ENCODE data around the gene LPP. TPM values are rescaled to one million over a fixed set of nuclear protein-coding genes. Genes with fewer than 3 reads are reported as not detected.
A peak's percentile ranks its signal among the peaks of the same experiment; 100 is the strongest.

Gene LPP
- total RNA-seq, 1 donor from 2014 or later: 28.2 TPM

- H3K4me1 ChIP-seq (ENCODE audit: control insufficient read depth in 3 of 3, insufficient read depth in 3 of 3, low read length in 3 of 3): peaks cover 9 to 46% (median 11%) of the 10 kb centered on the region in 3 donors
These were observed 403.3 kb downstream of the LPP start for GRCh38 chr3:188557235-188557634.

GRCh38 chr3:188558343-188559071 lies 404.6 kb downstream of the LPP start:
- H3K4me1 ChIP-seq (ENCODE audit: control insufficient read depth in 3 of 3, insufficient read depth in 3 of 3, low read length in 3 of 3): peaks cover 9 to 40% (median 11%) of the 10 kb centered on the region in 3 donors
- H3K4me3 ChIP-seq (ENCODE audit: low read length in 3 of 3): no peak overlapping the region
- H3K36me3 ChIP-seq (ENCODE audit: control insufficient read depth in 3 of 3, insufficient read depth in 3 of 3, low read length in 3 of 3): no peaks in the 10 kb centered on the region
- H3K27ac ChIP-seq (ENCODE audit: low read depth, low read length): peak overlapping the region; percentile 3
- no peak overlapping the region for H3K9ac ChIP-seq (ENCODE audit: low read depth in 1 of 3, low read length in 3 of 3)
- H3K9me3 ChIP-seq (ENCODE audit: control insufficient read depth in 3 of 3, low read length in 3 of 3): no peaks in the 10 kb centered on the region
- H3K27me3 ChIP-seq (ENCODE audit: control insufficient read depth in 3 of 3, insufficient read depth in 3 of 3, low read length in 3 of 3): no peaks in the 10 kb centered on the region

More at GRCh38 chr3:188557235-188557634, 403.3 kb downstream of the LPP start:
- Histone ChIP-seq H3K9ac (ENCODE audit: low read depth in 1 of 3, low read length in 3 of 3) (no peak overlapping the region), H3K4me3 (ENCODE audit: low read length in 3 of 3) (no peak overlapping the region), H3K9me3 (ENCODE audit: control insufficient read depth in 3 of 3, low read length in 3 of 3) (no peaks in the 10 kb centered on the region), H3K27me3 (ENCODE audit: control insufficient read depth in 3 of 3, insufficient read depth in 3 of 3, low read length in 3 of 3) (no peaks in the 10 kb centered on the region), H3K27ac (ENCODE audit: low read depth, low read length) (no peak overlapping the region), H3K36me3 (ENCODE audit: control insufficient read depth in 3 of 3, insufficient read depth in 3 of 3, low read length in 3 of 3) (no peaks in the 10 kb centered on the region)

- Histone ChIP-seq H3K9me3 (ENCODE audit: control insufficient read depth in 3 of 3, low read length in 3 of 3) (no peaks in the 10 kb centered on the region), H3K4me1 (ENCODE audit: control insufficient read depth in 3 of 3, insufficient read depth in 3 of 3, low read length in 3 of 3) (peaks cover 5 to 35% (median 11%) of the 10 kb centered on the region in 3 donors), H3K27me3 (ENCODE audit: control insufficient read depth in 3 of 3, insufficient read depth in 3 of 3, low read length in 3 of 3) (no peaks in the 10 kb centered on the region), H3K36me3 (ENCODE audit: control insufficient read depth in 3 of 3, insufficient read depth in 3 of 3, low read length in 3 of 3) (no peaks in the 10 kb centered on the region), H3K4me3 (ENCODE audit: low read length in 3 of 3) (no peak overlapping the region), H3K27ac (ENCODE audit: low read depth, low read length) (no peak overlapping the region), H3K9ac (ENCODE audit: low read depth in 1 of 3, low read length in 3 of 3) (no peak overlapping the region)
These were observed 405.1 kb downstream of the LPP start for GRCh38 chr3:188559072-188559429.

GRCh38 chr3:188559856-188560255 lies 405.9 kb downstream of the LPP start:
- Histone ChIP-seq H3K9ac (ENCODE audit: low read depth in 1 of 3, low read length in 3 of 3) (no peak overlapping the region), H3K9me3 (ENCODE audit: control insufficient read depth in 3 of 3, low read length in 3 of 3) (no peaks in the 10 kb centered on the region), H3K4me1 (ENCODE audit: control insufficient read depth in 3 of 3, insufficient read depth in 3 of 3, low read length in 3 of 3) (peaks cover 0 to 29% (median 6%) of the 10 kb centered on the region in 3 donors), H3K36me3 (ENCODE audit: control insufficient read depth in 3 of 3, insufficient read depth in 3 of 3, low read length in 3 of 3) (no peaks in the 10 kb centered on the region), H3K27me3 (ENCODE audit: control insufficient read depth in 3 of 3, insufficient read depth in 3 of 3, low read length in 3 of 3) (no peaks in the 10 kb centered on the region), H3K4me3 (ENCODE audit: low read length in 3 of 3) (no peak overlapping the region), H3K27ac (ENCODE audit: low read depth, low read length) (no peak overlapping the region)

- Histone ChIP-seq H3K9ac (ENCODE audit: low read depth in 1 of 3, low read length in 3 of 3) (no peak overlapping the region), H3K4me3 (ENCODE audit: low read length in 3 of 3) (no peak overlapping the region), H3K27me3 (ENCODE audit: control insufficient read depth in 3 of 3, insufficient read depth in 3 of 3, low read length in 3 of 3) (no peaks in the 10 kb centered on the region), H3K9me3 (ENCODE audit: control insufficient read depth in 3 of 3, low read length in 3 of 3) (no peaks in the 10 kb centered on the region), H3K4me1 (ENCODE audit: control insufficient read depth in 3 of 3, insufficient read depth in 3 of 3, low read length in 3 of 3) (peaks cover 0 to 25% (median 2%) of the 10 kb centered on the region in 3 donors), H3K36me3 (ENCODE audit: control insufficient read depth in 3 of 3, insufficient read depth in 3 of 3, low read length in 3 of 3) (no peaks in the 10 kb centered on the region), H3K27ac (ENCODE audit: low read depth, low read length) (no peak overlapping the region)
These were observed 408.2 kb downstream of the LPP start for GRCh38 chr3:188562144-188562543.

GRCh38 chr3:188567478-188568195 lies 413.7 kb downstream of the LPP start:
- H3K9ac ChIP-seq (ENCODE audit: low read depth in 1 of 3, low read length in 3 of 3): no peak overlapping the region

GRCh38 chr3:188568736-188569135 lies 414.8 kb downstream of the LPP start:
- Histone ChIP-seq H3K27ac (ENCODE audit: low read depth, low read length) (no peak overlapping the region), H3K36me3 (ENCODE audit: control insufficient read depth in 3 of 3, insufficient read depth in 3 of 3, low read length in 3 of 3) (no peaks in the 10 kb centered on the region), H3K9ac (ENCODE audit: low read depth in 1 of 3, low read length in 3 of 3) (no peak overlapping the region), H3K4me3 (ENCODE audit: low read length in 3 of 3) (no peak overlapping the region), H3K27me3 (ENCODE audit: control insufficient read depth in 3 of 3, insufficient read depth in 3 of 3, low read length in 3 of 3) (no peaks in the 10 kb centered on the region), H3K9me3 (ENCODE audit: control insufficient read depth in 3 of 3, low read length in 3 of 3) (no peaks in the 10 kb centered on the region), H3K4me1 (ENCODE audit: control insufficient read depth in 3 of 3, insufficient read depth in 3 of 3, low read length in 3 of 3) (peaks cover 3 to 17% (median 8%) of the 10 kb centered on the region in 3 donors)

More at GRCh38 chr3:188567478-188568195, 413.7 kb downstream of the LPP start:
- Histone ChIP-seq H3K9me3 (ENCODE audit: control insufficient read depth in 3 of 3, low read length in 3 of 3) (no peaks in the 10 kb centered on the region), H3K4me1 (ENCODE audit: control insufficient read depth in 3 of 3, insufficient read depth in 3 of 3, low read length in 3 of 3) (peaks cover 0 to 13% (median 8%) of the 10 kb centered on the region in 3 donors), H3K27me3 (ENCODE audit: control insufficient read depth in 3 of 3, insufficient read depth in 3 of 3, low read length in 3 of 3) (no peaks in the 10 kb centered on the region), H3K27ac (ENCODE audit: low read depth, low read length) (no peak overlapping the region), H3K4me3 (ENCODE audit: low read length in 3 of 3) (no peak overlapping the region), H3K36me3 (ENCODE audit: control insufficient read depth in 3 of 3, insufficient read depth in 3 of 3, low read length in 3 of 3) (no peaks in the 10 kb centered on the region)

- peaks cover 8 to 22% (median 9%) of the 10 kb centered on the region in 3 donors for H3K4me1 ChIP-seq (ENCODE audit: control insufficient read depth in 3 of 3, insufficient read depth in 3 of 3, low read length in 3 of 3)
- H3K27me3 ChIP-seq (ENCODE audit: control insufficient read depth in 3 of 3, insufficient read depth in 3 of 3, low read length in 3 of 3): no peaks in the 10 kb centered on the region
- H3K9ac ChIP-seq (ENCODE audit: low read depth in 1 of 3, low read length in 3 of 3): no peak overlapping the region
- no peak overlapping the region for H3K27ac ChIP-seq (ENCODE audit: low read depth, low read length)
- no peak overlapping the region for H3K4me3 ChIP-seq (ENCODE audit: low read length in 3 of 3)
- no peaks in the 10 kb centered on the region for H3K9me3 ChIP-seq (ENCODE audit: control insufficient read depth in 3 of 3, low read length in 3 of 3)
- H3K36me3 ChIP-seq (ENCODE audit: control insufficient read depth in 3 of 3, insufficient read depth in 3 of 3, low read length in 3 of 3): no peaks in the 10 kb centered on the region
These were observed 417.7 kb downstream of the LPP start for GRCh38 chr3:188571531-188572095.

GRCh38 chr3:188573291-188573940 lies 419.5 kb downstream of the LPP start:
- no peak overlapping the region for H3K27ac ChIP-seq (ENCODE audit: low read depth, low read length)
- H3K27me3 ChIP-seq (ENCODE audit: control insufficient read depth in 3 of 3, insufficient read depth in 3 of 3, low read length in 3 of 3): no peaks in the 10 kb centered on the region
- H3K4me3 ChIP-seq (ENCODE audit: low read length in 3 of 3): no peak overlapping the region
- H3K9ac ChIP-seq (ENCODE audit: low read depth in 1 of 3, low read length in 3 of 3): no peak overlapping the region
- no peaks in the 10 kb centered on the region for H3K9me3 ChIP-seq (ENCODE audit: control insufficient read depth in 3 of 3, low read length in 3 of 3)
- H3K36me3 ChIP-seq (ENCODE audit: control insufficient read depth in 3 of 3, insufficient read depth in 3 of 3, low read length in 3 of 3): no peaks in the 10 kb centered on the region
- H3K4me1 ChIP-seq (ENCODE audit: control insufficient read depth in 3 of 3, insufficient read depth in 3 of 3, low read length in 3 of 3): peaks cover 6 to 20% (median 9%) of the 10 kb centered on the region in 3 donors
